ENCODE results near the gene PSMD13.

GRCh38 chr11:261624-262023, 24.8 kb downstream of the PSMD13 start:
- TF ChIP-seq EZH2 (optimal IDR thresholded peaks at IDR 0.05; ENCODE audit: low read depth, low read length), result no peak
- TF ChIP-seq CTCF (IDR thresholded peaks at IDR 0.05; ENCODE audit: low read length), result no peak
- no peak for TF ChIP-seq EZH2phosphoT487 (IDR thresholded peaks at IDR 0.05; ENCODE audit: low read length)

All from MM.1S (cell line).